ENCODE results near the gene ZNF460.

- TF ChIP-seq CTCF (IDR thresholded peaks at IDR 0.05; ENCODE audit: low read length), result no peak
- no peak for TF ChIP-seq EZH2 (optimal IDR thresholded peaks at IDR 0.05; ENCODE audit: low read depth, low read length)
Measured at GRCh38 chr19:57319869-57320179, 39.5 kb downstream of the ZNF460 start.
